Renal pelvis (tissue), 4 donors: Measurements from ENCODE around the gene CD72. TPM values are rescaled to one million over a fixed set of nuclear protein-coding genes. Genes with fewer than 3 reads are reported as not detected.
"Not testable (repeated sequence)": the region's sequence is repeated elsewhere in the genome, so short reads cannot be mapped to it uniquely, and the experiment has no call there.

Source experiments
- DNase-seq: peaks from one replicate; pipeline ENCODE4 v3.0.0-alpha.2; 2013
- polyA plus RNA-seq, 3 donors: library from polyadenylated mRNA; unstranded; fragments of 120-200 nt; gene quantifications; one replicate each; pipeline ENCODE4 v1.2.1, GENCODE V29; 2013; ENCODE audit not compliant: insufficient read length in 3 of 3

CD72 gene
- polyA plus RNA-seq, 3 donors = 2.8 to 4.5 (median 4.1) TPM

GRCh38 chr9:35650341-35651158 is 32.3 kb upstream of the CD72 start, which contains the start of gene SIT1:
SIT1 (minus strand) TSS chr9:35650931; CDS start chr9:35650853, 78 bp downstream.
- no peak for DNase-seq

- no peak for DNase-seq
Measured at GRCh38 chr9:35649431-35650340, 31.5 kb upstream of the CD72 start.

GRCh38 chr9:35646533-35647265 is 28.5 kb upstream of the CD72 start:
- DNase-seq = peak; percentile 94

GRCh38 chr9:35646153-35646532 is 27.9 kb upstream of the CD72 start:
- DNase-seq = peak; percentile 71

DNA sequence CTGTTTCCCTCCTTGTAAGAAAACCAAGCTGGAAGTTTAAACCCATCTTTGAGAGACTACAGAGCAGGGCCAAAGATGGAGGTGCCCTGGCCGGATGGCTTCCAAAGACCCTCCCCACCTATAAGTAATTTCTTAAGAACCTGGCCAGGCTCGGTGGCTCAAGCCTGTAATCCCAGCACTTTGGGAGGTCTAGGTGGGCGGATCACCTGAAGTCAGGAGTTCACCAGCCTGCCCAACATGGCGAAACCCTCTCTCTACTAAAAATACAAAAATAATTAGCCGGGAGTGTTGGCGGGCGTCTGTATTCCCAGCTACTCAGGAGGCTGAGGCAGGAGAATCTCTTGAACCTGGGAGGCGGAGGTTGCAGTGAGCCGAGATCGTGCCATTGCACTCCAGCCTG is 27.5 kb upstream of the CD72 start:
- DNase-seq = not testable (repeated sequence)

GRCh38 chr9:35643046-35643445 is 24.8 kb upstream of the CD72 start:
- no peak for DNase-seq

GRCh38 chr9:35641478-35641877 is 23.3 kb upstream of the CD72 start:
- DNase-seq = not testable (repeated sequence)

GRCh38 chr9:35640431-35640830 is 22.2 kb upstream of the CD72 start:
- not testable (repeated sequence) for DNase-seq

- no peak for DNase-seq
Measured at GRCh38 chr9:35639631-35640030, 21.4 kb upstream of the CD72 start.

- DNase-seq = not testable (repeated sequence)
Measured at GRCh38 chr9:35639225-35639624, 21.0 kb upstream of the CD72 start.

DNA sequence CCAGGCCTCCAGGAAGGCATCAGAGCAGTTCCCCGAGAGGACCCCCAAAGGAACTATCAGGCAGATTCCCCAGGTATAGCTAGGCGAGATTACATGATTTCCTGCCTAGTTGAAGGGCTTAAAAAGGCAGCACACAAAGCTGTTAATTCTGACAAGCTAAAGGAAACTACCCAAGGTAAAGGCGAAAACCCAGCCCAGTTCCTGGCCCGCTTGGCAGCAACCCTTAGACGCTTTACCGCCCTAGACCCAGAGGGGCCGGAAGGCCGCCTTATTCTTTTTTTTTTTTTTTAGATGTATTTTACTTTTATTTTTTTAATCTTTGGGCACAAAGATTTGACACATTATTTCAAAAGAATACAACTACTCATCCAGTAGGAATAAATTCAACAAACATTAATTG is 20.5 kb upstream of the CD72 start:
- DNase-seq = not testable (repeated sequence)

DNA sequence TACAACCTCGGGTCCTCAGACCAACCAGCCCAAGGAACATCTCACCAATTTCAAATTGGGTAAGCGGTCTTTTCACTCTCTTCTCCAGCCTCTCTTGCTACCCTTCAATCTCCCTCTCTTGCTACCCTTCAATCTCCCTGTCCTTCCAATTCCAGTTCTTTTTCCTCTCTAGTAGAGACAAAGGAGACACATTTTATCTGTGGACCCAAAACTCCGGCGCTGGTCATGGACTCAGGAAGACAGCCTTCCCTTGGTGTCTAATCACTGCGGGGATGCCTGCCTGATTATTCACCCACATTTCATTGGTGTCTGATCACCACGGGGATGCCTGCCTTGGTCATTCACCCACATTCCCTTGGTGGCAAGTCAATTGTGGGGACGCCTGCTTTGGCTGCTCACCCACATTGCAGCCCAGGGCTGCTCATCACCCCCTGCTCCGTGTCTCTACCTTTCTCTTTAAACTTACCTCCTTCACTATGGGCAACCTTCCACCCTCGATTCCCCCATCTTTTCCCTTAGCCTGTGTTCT is 19.3 kb upstream of the CD72 start:
- DNase-seq = not testable (repeated sequence)

GRCh38 chr9:35636877-35637246 is 18.6 kb upstream of the CD72 start:
- not testable (repeated sequence) for DNase-seq

DNA sequence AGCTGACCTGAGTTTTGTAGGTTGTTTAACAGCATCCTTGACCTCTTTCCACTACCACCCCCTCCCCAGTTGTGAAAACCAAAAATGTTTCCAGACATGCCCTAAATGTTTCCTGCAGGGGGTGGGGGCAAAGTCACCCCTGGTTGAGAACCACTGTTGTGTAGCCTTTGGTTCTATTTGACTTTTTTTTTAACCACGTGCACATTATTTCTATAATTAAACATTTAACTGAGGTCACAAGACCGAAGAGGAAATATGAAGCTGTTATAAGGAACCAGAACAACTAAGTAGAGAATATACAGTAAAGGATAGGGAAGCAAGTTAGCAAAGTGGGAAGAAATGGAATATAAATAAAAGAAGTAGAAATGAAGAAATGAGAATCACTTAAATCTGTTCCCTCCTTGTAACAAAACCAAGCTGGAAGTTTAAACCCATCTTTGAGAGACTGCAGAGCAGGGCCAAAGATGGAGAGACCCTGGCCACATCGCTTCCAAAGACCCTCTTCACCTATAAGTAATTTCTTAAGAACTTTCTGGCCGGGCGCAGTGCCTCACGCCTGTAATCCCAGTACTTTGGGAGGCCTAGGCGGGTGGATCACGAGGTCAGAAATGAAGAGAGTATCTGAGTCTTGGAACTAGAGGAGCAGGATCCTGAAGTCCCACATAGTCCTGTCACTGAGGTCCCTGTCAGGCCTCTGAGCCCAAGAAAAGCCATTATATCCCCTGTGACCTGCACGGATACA is 18.1 kb upstream of the CD72 start:
- no peak for DNase-seq

- no peak for DNase-seq
Measured at GRCh38 chr9:35635730-35636129, 17.5 kb upstream of the CD72 start.

DNA sequence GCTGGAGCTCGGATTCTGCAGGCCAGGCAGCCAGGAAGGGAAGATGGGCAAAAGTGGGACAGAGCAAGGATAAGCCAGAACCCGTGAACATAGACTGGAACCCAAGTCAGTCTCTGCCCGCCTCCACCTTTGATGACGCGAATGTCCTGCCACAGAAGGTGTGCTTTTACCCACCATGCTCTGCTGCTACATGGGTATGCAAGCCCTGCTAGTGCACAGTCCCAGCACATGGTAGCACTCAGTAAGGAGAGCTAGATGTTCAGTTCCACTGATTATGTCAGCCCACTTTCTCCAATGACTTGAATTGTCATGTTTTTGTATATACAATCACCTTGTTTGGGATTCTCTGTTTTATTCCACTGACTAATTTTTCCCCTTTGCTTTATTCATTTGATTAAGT is 11.4 kb upstream of the CD72 start:
- no peak for DNase-seq

GRCh38 chr9:35628389-35628991 is 10.3 kb upstream of the CD72 start:
- no peak for DNase-seq

GRCh38 chr9:35627575-35627974 is 9.4 kb upstream of the CD72 start:
- DNase-seq = no peak

DNA sequence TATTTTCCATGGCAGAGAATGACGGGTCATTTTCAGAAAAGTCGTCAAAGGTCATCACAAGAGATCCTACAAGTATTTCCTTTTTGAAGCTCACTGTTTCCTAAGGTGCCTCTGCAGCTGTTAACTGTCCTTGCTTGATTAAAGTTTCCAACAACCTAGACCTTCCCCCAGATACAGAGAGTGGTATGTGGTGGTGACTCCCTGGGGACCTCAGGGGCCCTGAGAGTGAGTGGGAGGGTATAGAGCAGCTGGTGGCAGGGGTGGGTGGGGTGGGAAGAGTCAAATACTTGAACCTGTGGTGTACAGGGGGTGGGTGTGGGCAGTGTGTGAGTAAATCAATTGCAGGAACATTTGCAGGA is 1.6 kb upstream of the CD72 start:
- no peak for DNase-seq

DNA sequence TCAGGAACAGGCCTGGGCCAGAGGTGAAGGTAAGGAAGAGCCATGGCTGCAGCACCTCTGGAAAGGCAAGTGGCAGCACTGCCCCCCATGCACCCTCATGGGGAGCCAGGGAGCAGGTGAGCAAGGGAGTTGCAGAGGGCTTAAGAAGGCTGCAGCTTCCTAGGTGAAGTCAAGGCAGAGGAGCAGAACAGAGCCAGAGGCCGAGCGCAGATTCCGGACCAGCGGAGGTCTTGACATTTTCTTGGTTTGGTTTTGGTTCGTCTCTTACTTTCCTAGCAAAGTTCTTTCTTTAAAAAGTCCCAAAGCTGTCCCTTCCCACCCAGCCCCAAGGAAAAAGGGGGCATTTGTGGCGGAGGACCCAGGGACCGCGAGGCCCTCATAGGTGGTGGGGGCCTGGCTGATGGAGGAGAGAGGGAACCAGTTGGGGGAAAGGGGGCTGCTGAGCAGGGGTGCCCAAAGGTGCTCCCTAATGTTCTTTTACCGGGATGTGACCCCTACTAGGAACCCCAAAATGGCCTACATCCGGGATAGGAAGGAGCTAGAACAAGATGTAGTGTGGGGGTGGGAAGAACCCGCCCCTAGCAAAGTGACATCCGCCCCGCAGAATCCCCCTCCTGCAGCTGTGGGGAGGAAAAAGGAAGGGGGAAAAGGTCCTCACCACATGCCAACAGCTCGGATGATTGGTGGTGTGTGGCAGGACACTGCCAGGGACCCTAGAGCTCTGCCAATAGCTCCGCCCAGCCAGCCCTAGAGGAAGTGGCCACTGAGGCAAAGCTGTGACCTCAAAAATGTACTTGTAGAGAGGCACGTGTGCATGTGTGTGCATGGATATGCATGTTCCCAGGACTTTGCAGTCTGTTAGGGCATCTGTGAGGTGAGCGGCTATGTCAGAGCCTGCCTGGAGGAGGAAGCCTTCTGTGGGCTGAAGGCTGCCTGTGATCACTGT is 914 bp upstream of the CD72 start:
- no peak for DNase-seq
